HUDEP-2 (cell line): ENCODE measurements around the gene ZNF652.
"Not testable (repeated sequence)": the region's sequence is repeated elsewhere in the genome, so short reads cannot be mapped to it uniquely, and the experiment has no call there.

ENCODE experiments used
- DNase-seq, 76 experiments: peaks; one replicate each; lab custom pipeline; 2025; ENCODE audit not compliant: unreplicated experiment in 76 of 76; lab: John Stamatoyannopoulos, UW

The ZNF652 gene

GRCh38 chr17:49387498-49388289 is 25.6 kb upstream of the ZNF652 start:
- no peak for DNase-seq

DNA sequence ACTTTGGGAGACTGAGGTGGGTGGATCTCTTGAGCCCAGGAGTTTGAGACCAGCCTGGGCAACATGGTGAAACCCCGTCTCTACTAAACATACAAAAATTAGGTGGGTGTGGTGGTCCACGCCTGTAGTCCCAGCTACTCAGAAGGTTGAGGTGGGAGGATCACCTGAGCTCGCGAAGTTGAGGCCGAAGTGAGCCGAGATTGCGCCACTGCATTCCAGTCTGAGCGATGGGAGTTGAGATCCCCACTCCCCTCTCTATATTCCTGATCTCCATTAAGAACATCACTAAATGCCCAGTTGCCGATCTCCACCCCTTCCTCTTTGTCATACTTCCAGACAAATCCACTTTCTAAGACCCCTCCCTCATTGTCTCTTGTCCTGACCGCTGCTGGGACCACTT is 24.3 kb upstream of the ZNF652 start:
- no peak for DNase-seq

DNA sequence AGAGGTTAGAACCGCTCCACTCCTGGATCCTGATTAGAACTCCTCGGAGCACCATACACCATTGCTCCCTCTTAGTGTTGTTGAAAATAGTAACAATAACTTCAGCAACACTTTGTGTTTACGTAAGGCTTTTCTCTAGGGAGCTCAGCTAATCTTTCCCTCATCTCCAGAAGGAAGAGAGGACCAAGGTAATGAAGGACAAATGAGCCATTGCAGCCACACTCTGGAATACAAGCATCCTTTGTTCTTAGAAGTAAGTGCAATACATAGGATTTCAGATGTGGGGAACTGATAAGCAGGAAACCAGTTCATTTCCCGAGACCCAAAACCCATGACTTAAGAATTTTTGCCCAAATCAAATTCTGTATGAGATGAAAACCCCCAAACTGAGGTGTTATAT is 22.9 kb upstream of the ZNF652 start:
- no peak for DNase-seq

DNA sequence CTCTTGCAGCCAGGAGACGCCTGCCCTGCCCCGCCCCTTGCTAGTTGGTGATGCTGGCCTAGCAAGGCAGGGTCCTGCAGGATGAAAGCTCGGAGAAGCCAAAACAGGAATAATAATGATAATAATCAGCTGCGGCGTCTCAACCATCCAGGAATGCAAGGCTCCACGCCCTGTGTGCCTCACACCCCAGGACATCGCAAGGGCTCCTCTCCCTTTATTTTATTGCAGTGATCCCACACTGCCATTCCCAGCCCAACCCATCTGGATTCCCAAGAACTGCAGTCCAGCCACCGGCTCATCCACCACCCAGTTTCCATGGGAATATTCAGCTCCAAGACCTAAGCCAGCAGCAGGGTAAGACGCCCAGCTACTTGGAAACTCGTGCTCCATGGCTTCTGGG is 21.0 kb upstream of the ZNF652 start:
- DNase-seq, result no peak

- DNase-seq, result no peak
Measured at GRCh38 chr17:49382556-49382955, 20.5 kb upstream of the ZNF652 start.

DNA sequence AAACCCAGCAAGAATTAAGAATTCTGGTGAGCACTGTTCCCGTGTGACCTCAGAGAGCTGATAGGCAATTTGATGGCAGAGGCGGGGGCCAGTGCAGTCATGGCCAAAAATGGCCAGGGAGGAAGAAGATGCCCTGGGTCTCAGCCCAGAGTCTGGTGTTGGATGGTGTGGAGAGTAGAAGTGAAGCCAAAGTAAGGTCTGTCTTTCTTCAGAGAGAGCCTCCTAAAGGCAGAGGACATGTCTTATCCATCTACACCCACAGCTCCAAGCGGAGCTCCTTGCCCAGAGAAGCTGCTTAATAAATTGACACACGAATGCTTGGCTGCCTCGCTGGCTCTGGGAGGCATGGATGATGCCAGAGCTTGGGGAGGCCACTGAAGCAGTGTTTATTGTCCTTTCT is 19.7 kb upstream of the ZNF652 start:
- DNase-seq, result no peak

DNA sequence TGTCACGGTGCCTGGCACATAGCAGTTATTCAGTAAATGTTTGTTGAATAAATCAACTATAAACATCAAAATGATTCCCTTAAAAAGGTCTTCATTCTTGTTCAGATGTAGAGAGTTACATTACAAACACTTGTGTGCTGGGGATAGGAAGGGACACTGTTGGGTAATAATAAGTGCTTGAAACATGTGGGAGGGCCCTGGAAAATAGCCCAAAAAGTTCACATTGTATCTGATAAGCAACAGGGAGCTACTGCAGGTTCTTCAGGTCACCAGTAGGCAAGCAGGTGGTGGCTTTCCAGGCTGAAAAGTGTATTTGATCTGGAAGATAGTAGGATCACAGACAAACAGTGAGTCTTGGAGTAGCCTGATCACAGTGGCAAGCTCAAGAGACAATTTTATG is 19.0 kb upstream of the ZNF652 start:
- peak in 3 of 76 experiments; percentile 6 to 13 (median 13) for DNase-seq

DNA sequence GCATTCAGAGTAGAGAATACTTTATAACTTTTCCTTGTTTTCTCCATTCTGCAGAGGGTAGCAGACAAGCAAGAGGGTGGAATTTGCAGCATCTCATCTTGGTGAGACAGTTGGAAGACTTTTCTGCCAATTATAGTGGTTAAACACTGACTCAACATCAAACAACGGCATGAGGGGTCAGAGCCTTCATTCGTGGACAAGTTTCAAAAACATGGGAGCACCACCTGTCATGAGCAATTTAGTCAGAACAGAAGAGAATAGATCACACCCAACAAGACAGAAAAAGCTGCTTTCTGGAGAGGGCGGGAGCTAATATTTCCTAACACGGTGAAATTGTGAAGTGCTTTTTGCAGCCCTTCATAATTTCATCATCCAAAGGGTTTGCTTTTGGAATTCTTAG is 17.9 kb upstream of the ZNF652 start:
- DNase-seq, result no peak

- DNase-seq, result no peak
Measured at GRCh38 chr17:49378311-49378710, 16.3 kb upstream of the ZNF652 start.

DNA sequence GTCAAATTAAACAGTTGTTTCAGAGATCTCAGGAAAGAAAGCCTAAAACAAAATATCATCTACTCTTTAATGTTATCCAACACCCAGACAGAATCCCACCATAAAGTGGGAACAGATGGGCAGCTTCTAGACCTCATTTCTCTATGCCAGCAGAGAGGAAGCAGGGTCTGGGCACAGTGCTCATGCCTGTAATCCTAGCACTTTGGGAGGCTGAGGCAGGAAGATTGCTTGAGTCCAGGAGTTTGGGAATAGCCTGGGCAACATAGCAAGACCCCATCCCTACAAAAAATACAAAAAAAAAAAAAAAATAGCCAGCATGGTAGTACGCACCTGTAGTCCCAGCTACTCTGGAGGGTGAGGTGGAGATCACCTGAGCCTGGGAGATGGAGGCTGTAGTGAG is 13.5 kb upstream of the ZNF652 start:
- no peak for DNase-seq

- DNase-seq, result no peak
Measured at GRCh38 chr17:49373115-49373514, 11.1 kb upstream of the ZNF652 start.

- no peak for DNase-seq
Measured at GRCh38 chr17:49372425-49372824, 10.4 kb upstream of the ZNF652 start.

GRCh38 chr17:49370971-49371834 is 9.2 kb upstream of the ZNF652 start:
- no peak for DNase-seq

DNA sequence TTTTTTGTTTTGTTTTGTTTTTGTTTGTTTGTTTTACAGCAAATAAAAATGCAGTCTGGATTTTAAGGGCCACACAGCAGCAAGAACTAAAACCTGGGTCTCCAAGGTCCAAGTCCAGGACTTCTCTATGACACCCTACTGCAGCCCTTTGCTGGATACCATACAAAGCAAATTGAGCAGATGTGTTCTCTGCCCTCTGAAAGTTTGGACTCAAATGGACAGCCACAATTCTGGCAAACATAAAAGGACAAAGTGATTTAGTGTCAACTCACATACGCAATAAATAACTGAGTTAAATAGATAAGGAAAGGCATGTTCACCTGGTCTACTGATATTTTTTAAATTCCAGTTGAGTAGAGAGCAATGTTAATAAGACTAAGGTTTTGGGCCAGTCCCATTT is 7.7 kb upstream of the ZNF652 start:
- no peak for DNase-seq

DNA sequence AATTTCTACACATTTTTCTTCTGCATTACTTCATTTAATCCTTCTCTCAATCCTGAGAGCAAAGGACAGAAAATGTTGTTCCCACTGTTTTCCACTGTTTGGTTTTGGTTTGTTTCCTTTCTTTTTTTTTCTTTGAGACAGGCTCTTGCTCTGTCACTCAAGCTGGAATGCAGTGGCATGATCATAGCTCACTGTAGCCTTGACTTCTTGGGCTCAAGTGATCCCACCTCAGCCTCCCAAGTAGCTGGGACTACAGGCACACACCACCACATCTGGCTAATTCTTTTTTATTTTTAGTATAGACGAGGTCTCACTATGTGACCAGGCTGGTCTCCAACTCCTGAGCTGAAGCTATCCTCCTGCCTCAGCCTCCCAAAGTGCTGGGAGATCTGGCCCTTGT is 7.0 kb upstream of the ZNF652 start:
- no peak for DNase-seq

- DNase-seq, result peak in 48 of 76 experiments; percentile 4 to 65 (median 33)
Measured at GRCh38 chr17:49365667-49366066, 3.6 kb upstream of the ZNF652 start.

DNA sequence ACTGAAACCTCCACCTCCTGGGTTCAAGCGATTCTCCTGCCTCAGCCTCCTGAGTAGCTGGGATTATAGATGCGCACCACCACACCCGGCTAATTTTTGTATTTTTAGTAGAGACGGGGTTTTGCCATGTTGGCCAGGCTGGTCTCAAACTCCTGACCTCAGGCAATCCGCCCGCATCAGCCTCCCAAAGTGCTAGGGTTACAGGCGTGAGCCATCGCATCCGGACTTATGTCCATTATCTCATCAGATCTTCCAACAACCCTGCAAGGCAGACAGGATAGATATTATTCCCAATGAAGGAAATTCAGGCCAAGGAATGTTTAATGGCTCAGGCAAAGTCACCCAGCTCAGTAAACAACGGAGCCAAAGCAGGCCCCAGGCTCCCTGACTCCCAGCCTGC is 3.1 kb upstream of the ZNF652 start:
- DNase-seq, result not testable (repeated sequence)

- DNase-seq, result no peak
Measured at GRCh38 chr17:49364119-49364518, 2.1 kb upstream of the ZNF652 start.

GRCh38 chr17:49363251-49363650 is 1.2 kb upstream of the ZNF652 start:
- DNase-seq, result no peak

- no peak for DNase-seq
Measured at GRCh38 chr17:49362723-49363117, 670 bp upstream of the ZNF652 start.

DNA sequence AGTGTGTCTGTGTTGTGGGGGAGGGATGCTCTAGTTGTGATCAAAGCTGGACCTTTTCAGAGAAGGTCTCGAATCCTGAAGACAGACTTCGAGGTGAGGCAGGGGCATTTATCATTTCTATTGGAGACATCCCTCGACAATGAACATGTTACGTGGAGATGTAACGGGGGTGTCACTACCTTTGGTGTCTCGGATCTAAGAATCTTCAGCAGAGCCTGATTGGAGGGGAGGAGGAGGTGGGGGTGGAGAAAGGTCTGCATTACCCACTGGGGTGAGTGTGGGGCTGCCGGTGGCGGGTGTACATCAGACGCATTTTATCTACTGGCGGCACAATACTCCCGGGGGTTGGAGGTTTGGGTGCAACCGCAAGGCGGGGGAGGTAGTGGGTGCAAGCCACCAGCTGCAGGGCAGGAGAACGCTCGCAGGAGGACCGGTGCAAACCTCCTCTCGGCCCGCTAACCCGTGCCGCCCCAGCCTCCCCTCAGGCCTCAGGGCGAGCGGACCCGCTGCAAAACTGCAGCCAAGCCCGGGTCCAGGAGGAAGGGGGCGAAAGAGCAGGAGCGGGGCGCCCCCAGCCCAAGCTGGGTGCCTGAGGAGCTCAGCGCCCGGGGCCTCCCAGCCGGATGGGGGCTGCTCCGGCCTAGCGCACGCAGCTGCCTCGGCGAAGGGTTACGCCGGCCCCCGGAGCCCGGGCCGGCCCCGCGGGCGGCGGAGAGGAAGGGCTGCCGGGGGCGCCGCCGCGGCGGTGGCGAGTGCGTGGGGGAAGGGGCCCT is 735 bp downstream of the ZNF652 start:
- DNase-seq, result peak in 73 of 76 experiments; percentile 12 to 84 (median 67)
